Putamen (tissue), 1 donor: ENCODE results near the gene GIPC3.
"Not testable (repeated sequence)": the region's sequence is repeated elsewhere in the genome, so short reads cannot be mapped to it uniquely, and the experiment has no call there.

ENCODE experiments used
- DNase-seq: peaks from one replicate; pipeline ENCODE4 v3.0.0-alpha.2; 2016; ENCODE audit warnings: low spot score

GIPC3 gene

DNA sequence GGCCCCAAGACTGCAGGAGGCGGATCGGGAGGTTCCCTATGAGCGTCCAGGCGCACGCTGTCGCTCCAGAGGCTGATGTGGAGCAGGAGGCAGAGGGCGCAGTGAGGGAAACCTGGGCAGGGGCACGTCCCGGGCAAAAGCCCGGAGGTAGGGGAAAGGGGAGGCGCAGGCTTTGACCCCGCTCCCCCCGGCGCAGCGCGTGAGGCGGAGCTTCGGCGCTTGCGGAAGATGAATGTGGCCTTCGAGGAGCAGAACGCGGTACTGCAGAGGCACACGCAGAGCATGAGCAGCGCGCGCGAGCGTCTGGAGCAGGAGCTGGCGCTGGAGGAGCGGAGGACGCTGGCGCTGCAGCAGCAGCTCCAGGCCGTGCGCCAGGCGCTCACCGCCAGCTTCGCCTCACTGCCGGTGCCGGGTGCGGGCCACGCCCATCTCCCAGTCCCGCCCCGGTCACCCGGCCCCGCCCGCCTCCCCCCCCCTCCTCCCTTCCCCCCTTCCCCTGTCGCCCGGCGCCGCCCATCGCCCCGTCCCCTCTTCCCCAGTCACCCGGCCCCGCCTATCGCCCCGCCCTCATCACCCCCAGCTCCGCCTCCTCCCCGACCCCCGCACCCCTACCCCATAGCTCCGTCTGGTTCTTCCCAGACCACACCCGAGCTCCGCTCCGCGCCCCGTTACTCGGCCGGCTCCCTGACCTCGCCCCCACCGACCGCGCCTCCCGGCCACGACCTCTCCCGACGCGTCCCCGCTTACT, 8.4 kb upstream of the GIPC3 start:
- no peak for DNase-seq

DNA sequence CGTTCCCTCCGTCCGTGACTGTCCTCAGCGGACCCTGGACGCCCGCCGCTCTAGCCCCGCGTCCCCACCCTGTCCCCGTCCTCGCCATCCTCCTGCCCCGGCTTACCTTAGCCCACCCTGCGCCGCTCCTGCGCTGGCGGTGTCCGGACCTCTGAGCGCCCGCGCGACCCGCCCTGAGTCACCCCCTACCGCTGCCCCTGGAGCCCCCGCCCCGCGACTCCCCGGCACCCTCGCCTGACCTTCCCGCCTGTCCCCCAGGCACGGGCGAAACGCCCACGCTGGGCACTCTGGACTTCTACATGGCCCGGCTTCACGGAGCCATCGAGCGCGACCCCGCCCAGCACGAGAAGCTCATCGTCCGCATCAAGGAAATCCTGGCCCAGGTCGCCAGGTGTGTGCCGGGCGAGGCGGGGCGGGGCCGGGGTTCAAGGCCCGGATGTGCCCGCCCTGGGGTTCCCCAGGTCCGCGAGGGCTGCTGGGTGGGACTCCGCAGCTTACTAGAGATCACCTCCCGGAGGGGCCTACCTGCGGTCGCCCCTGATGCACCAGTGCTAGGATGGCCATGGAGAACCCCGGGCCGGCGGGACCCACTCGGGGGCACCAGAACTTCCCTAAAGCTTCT, 7.4 kb upstream of the GIPC3 start:
- DNase-seq, result no peak

DNA sequence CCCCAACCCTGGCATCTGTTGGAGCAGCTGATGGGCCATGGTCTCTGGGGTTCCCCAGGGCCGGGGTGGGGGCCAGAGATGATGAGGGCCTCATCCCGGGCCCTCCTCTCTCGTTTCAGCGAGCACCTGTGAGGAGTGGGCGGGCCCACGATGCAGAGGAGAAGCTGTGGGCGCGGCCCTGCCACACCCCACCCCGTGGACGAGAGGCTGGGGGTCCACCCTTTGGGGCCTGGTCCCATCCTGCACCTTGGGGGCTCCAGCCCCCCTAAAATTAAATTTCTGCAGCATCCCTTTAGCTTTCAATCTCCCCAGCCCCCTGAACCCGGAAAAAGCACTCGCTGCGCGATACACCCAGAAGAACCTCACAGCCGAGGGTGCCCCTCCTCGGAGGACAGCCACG, 6.9 kb upstream of the GIPC3 start:
- no peak for DNase-seq

DNA sequence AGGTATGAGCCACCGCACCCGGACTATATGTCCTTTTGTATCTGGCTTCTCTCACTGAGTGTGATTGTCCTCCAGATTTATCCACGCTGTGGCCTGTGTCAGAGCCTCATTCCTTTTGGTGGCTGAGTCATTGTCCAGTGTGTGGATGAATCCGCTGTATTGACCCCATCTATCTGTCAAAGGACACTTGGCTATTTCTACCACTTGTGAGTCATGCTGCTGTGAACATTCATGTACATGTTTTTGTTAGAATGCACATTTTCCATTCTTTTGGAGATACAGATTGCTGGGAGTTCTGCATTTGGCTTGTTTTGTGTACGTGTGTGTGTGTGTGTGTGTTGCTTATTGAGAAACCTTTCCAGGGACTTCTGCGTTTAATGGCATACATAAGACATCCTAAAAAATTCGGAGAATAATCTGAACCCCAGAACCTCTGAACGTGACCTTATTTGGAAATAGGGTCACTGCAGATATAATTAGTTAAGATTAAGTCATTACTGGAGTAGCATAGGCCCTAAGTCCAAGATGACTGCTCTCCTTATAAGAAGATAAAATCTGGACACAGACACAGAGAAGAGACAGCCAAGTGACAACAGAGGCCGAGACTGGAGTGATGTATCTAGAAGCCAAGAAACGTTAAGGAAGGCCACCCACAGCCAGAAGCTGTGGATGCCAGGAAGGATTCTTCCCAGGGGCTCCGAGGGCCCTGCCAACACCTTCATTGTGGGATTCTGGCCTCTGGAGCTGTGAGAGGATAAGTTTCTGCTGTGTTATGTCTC, 4.9 kb upstream of the GIPC3 start:
- no peak for DNase-seq

DNA sequence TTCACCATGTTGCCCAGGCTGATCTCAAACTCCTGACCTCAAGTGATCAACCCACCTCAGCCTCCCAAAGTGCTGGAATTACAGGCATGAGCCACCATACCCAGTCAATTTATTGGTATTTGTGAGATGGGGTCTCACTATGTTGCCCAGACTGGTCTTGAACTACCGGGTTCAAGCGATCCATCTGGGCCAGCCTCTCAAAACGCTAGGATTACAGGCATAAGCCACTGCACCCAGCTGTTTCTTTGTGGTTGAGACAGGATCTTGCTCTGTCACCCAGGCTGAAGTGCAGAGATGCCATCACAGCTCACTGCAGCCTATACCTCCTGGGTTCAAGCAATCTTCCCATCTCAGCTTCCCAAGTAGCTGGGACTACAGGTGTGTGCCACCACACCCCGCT, 3.5 kb upstream of the GIPC3 start:
- DNase-seq, result not testable (repeated sequence)

DNA sequence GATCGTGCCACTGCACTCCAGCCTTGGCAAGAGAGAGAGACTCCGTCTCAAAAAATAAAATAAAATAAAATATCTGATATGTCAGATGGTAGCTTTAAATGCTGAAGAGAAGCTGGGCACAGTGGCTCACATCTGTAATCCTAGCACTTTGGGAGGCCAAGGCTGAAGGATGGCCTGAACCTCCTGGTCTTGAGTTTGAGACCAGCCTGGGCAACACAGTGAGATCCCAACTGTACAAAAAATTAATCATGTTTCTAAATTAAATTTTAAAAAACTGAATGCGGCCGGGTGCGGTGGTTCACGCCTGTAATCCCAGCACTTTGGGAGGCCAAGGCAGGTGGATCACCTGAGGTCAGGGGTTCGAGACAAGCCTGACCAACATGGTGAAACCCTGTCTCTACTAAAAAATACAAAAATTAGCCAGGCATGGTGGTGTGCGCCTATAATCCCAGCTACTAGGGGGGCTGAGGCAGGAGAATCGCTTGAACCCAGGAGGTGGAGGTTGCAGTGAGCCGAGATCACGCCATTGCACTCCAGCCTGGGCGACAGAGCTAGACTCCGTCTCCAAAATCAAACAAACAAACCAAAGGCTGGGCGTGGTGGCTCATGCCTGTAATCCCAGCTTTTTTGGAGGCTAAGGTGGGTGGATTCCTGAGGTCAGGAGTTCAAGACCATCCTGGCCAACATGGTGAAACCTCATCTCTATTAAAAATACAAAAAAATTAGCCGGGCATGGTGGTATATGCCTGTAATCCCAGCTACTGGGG, 1.1 kb upstream of the GIPC3 start:
- not testable (repeated sequence) for DNase-seq

DNA sequence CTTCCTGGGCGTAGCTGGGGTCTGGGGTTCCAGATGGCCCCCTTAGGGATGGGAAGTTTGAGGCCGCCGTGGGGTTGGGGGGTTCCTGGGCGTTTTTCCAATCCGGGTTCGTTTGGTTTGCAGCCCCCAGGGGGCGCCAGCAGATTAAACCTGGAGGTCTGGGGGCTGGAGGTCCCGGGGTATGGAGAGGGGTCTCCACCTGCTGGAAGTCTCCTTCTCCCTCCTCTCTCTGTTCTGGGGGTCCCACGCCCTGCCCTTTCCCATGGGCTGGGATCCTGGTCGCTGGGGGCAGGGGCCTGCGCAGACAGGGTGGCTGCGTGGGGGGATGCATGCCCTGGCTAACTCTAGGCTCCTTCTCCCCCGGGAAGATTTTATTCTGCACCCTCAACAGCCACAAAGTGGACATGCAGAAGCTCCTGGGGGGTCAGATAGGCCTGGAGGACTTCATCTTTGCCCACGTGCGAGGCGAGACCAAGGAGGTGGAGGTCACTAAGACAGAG, 899 bp downstream of the GIPC3 start:
- DNase-seq, result no peak

DNA sequence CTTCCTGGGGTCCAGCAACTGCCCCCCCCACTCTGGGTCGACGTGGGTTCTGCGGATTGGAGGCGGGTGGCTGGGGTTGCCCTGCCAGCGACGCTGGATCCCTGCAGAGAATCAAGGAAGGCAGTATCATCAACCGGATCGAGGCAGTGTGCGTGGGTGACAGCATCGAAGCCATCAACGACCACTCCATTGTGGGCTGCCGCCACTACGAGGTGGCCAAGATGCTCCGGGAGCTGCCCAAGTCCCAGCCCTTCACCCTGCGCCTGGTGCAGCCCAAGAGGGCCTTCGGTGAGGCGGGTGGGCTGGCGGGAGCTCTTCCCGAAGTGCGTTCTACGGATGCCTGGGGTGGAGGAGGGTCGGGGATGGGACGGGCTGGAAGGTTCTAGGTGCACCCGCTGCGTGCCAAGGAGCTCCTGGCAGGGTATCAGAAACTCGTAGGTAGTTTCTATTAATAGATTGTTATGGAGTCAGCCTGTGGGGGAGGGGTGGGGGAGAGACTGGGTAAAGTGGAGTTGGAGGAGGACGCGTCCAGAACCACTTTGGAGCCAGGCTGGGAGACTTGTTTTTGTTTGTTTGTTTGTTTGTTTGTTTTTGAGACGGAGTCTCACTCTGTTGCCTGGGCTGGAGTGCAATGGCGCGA, 1.5 kb downstream of the GIPC3 start:
- DNase-seq, result no peak

DNA sequence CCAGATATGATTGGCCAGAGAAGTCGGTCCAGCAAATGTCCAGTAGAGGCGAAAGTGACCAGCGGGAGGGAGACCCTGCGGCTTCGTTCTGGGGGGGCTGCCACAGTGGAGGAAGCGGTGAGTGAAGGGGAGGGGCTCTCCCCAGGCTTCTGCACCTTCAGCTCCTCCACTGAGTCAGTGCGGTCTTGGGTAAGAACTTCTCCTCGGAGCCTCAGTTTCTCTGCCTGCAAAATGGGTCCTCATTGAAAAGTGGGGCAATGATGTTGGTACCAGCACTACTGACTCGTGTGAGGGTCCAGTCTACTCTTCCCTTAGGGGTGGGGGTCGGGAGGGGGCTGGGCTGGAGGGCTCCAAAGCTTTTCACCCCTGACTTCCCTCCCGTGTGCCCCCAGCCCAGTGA, 4.2 kb downstream of the GIPC3 start:
- no peak for DNase-seq

DNA sequence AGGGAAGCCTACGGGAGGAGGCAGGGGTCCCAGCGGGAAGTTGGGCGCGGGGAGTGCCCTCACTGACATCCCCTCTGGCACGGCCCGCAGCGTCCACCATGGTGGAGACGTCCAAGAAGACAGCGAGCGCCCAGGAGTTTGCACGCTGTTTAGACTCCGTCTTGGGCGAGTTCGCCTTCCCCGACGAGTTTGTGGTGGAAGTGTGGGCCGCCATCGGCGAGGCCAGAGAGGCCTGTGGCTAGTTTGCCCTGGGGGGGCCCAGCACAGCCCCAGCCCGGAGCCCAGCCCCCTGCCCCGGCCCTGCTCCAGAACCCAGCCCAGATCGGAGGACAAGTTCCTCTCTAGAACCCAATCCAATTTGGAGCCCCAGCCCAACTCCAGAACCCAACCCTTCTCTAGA, 4.7 kb downstream of the GIPC3 start:
- DNase-seq, result no peak

DNA sequence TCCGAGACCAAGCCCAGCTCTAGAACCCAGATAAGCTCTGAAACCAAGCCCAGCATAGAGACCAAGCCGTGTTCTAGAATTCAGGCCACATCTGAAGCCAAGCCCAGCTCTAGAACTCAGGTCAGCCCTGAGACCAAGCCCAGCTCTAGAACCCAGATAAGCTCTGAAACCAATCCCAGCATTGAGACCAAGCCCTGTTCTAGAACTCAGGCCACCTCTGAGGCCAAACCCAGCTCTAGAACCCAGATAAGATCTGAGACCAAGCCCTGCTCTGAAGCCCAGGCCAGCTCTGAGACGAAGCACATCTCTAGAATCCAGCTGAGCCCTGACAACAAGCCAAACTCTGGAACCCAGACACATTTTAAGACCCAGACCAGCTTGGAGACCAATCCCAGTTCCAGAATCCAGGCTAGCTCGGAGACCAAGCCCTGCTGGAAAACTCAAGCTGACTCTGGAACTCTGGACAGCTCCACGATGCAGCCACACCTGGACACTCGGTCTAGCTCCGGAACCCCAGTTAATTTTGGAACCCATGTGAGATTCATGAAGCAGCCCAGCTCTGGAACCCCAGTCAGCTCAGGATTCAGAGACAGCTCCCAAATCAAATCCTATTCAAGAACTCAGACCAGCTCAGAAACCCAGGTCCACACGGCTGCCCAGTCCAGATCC, 5.8 kb downstream of the GIPC3 start:
- DNase-seq, result no peak

DNA sequence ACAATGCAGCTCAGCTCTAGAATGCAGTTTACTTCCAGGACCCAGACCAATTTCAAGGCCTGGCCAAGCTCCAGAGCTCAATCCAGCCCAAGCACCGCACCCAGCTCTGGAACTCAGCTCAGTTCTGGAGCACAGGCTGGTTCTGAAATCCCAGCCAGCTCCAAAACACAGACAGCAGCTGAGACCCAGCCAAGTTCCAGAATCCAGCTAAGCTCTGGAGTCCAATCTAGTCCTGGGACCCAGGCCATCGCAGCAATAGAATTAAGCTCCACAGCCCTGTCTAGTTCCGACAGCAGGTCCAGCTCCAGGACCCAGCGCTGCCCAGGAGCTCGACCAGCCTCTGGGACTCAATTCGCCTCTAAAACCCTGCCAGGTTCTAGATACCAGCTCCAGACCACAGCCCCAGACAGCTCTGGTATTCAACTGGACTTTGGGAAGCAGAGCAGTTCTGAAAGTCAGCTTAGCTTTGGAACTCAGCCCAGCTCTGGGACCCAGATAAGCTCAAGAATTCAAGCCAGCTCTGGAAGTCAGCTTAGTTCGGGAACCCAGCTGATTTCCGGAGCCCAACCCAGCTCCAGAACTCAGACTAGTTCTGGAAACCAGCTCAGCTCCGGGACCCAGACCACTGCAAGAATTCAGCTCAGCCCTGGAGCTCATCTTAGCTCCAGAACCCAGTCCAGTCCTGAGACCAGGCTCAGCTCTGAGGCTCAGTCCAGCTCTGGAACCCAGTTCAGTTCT, 6.8 kb downstream of the GIPC3 start:
- DNase-seq, result no peak

DNA sequence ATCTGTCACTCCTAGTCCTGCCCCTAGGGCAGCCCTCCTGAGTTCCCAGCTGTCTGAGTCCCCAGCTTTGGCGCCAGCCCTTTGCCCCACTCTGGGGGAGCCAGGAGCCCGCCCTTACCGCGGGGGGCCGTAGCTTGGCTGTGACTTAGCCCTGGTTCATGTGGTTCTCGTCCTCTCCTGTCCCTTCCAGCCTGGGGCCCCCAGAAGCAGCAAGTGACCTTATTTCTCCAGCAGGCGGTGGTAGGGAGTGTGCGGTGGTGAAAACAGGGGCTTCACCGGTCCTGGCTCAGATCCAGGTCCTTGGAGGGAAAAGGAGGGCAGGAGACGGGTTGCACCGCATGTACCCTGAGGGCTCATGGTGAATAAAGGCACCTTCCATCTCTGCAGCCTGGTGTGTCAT, 7.9 kb downstream of the GIPC3 start:
- no peak for DNase-seq

DNA sequence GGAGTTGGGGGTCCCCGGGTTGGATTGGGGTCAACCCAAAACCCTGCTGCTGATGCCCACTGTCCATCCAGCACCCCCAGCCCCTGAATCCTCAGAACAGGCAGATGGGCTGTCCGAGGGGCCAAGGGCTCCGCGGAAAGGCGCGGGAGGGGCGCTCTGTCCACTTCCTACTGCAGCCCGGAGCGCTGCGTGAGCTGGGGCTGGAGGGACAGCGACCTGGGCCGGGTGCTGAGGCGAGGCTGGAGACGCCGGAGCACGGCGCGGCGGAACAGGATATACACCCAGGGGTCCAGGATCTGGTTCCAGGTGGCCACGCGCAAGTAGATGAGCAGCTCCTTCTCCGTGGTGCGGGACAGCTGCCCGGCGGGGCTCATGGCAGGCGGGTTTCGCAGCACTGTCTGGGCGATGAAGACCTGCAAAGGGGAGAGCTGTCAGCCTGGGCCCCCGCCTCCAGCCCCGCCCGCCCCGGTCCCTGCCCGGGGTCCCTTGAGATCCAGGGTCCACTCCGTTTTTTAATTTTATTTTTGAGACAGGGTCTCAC, 10.3 kb downstream of the GIPC3 start:
- DNase-seq, result no peak

DNA sequence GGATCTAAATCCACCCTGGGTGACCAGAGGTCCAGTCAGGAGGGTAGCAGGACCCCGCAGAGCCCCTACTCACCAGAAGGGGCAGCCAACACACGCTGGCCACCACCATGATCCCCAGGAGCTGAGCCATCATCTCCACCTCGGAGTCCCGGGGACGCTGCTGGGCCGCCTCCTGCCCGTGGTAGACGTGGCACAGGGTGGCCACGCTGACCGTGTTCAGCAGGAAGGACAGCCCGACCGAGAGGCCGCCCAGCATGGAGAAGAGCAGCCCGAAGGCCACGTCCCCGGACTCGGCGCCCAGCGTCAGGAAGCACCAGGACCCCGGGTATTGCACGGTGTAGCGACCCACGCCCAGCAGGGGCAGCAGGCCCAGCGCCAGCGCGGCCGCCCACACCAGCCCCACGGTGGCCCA, 14.5 kb downstream of the GIPC3 start:
- DNase-seq, result no peak

DNA sequence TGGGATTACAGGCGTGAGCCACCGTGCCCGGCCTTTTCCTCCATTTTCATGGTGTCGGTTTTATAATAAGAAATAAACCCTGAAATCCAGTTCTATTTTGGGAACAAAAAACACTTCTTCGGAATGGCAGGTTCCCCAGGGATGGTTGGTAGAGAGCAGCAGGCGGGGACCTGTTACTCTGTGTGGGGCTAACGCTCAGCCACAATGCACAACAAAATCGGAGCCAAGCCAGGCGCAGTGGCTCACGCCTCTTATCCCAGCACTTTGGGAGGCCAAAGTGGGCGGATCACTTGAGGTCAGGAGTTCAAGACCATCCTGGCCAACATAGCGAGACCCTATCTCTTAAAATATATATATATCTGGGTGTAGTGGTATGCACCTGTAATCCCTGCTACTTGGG, 15.7 kb downstream of the GIPC3 start:
- DNase-seq, result no peak

DNA sequence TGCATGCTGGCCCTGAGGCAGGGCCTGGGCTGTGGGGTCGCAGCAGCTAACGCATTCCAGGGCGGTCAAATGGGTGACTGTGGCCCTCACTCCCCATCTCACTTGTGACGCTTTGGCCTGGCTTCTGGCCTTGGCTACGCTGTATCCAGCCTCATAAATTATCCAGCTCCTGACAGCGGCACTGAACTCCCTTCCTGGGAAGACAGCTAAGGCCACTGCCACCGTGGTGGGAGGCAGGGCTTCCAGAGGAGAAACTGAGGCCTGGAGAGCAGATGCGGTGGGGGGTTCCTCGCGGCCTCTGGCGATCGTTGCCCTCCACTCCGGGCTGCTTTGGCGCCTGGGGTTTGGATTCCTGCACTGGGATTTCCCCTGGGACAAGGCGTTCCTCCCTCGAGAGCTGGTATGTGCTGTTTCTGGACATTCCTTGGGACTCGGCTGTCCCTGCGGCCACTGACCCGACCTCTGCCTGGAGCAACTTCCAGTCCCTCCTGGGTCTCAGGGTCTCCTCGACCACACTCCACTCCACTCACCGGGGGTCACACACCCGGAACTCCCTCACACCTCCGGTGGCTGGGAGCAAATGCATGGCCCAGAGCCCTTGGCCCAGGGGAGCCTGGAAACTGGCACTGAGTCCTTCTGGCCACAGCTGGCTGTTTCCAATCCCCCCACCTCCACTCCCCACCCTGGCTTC, 18.0 kb downstream of the GIPC3 start:
- DNase-seq, result no peak

DNA sequence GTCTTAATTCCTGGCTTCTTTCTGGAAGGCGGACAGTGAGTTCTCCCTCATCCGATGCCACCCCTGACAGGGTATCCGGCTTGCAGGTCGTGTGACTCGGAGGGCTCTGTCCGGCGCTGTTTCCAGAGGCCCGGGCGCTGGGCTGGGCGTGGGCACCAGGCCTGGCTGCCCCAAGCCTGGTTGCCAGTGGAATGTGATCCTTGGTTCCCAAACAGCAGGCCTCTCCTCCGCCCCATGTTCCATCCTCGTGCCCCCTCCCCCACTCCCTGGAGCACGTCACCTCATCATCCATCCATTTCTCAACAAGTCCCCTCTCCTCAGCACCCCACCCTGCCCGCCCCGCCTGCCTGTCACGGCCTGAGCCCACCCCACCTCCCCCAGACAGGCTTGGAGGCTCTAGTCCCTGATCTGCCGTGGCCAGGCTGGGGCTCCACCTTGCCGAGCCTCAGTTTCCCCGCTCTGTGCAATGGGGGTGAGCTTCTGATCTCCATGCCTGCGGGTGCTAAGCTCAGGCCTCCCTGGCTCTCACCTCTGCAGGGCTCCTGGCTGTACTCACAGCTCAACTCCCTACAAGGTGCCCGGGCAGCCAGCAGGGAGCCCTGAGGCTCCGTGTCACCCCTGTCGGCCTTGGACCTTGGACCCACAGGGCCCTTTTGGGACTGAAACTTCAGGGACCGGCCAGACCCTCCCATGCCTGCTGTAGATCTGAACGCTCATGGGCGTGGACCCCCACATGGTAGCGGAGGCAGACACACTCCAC, 19.1 kb downstream of the GIPC3 start:
- DNase-seq, result no peak

DNA sequence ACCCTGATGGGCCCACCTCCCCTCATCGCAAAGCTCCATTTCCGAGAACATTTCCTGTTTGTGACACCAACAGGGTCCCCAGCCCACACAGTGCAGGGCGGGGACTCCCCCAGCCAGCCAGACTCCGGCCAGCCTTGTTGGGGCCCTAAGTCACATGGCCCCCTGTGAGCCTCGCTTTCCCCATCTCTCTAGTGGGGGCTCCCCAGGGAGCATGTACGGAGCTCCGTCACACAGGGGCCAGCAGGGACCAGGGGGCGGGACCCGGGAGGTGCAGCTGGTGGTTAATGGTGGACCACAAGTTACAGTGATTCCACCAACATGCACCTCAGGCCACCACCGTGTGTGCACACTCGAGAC, 19.7 kb downstream of the GIPC3 start:
- DNase-seq, result no peak
